GM12875 (cell line): Measurements from ENCODE around the gene ITFG2.

Experiments
- H3K4me3 ChIP-seq: one replicate; pipeline ENCODE4 v1.5.1; 2011; ENCODE audit warnings: low read depth, low read length, control low read depth
- CTCF ChIP-seq: IDR thresholded peaks from 2 replicates; pipeline ENCODE4 v1.5.1; 2011; ENCODE audit warnings: low read depth, mild to moderate bottlenecking, control low read depth, inconsistent platforms, low read length, moderate library complexity, borderline replicate concordance; ENCODE audit not compliant: insufficient read depth

Gene ITFG2

GRCh38 chr12:2804393-2805142, 7.9 kb upstream of the ITFG2 start:
- no peak for TF ChIP-seq CTCF
- H3K4me3 ChIP-seq: no peak overlapping the region

GRCh38 chr12:2805143-2805520, 7.3 kb upstream of the ITFG2 start:
- TF ChIP-seq CTCF: no peak
- no peak overlapping the region for H3K4me3 ChIP-seq

GRCh38 chr12:2806700-2807099, 5.8 kb upstream of the ITFG2 start:
- no peak overlapping the region for H3K4me3 ChIP-seq
- no peak for TF ChIP-seq CTCF

GRCh38 chr12:2811801-2812200, 667 bp upstream of the ITFG2 start:
- no peak for TF ChIP-seq CTCF
- H3K4me3 ChIP-seq: peak overlapping the region; percentile 64

GRCh38 chr12:2813214-2814185, 1.0 kb downstream of the ITFG2 start:
- H3K4me3 ChIP-seq: peak overlapping the region; percentile 64
- TF ChIP-seq CTCF: peak; percentile 66; the same call in 1 of the 2 replicates

- no peak overlapping the region for H3K4me3 ChIP-seq
- no peak for TF ChIP-seq CTCF
These were observed 7.3 kb downstream of the ITFG2 start for GRCh38 chr12:2819810-2820209.

GRCh38 chr12:2820432-2820831, 8.0 kb downstream of the ITFG2 start:
- TF ChIP-seq CTCF: no peak
- no peak overlapping the region for H3K4me3 ChIP-seq
